HG02642 (cell line): Measurements from ENCODE around the gene NUTM1.
A peak's percentile ranks its signal among the peaks of the same experiment; 100 is the strongest.
"Not testable (repeated sequence)": the region's sequence is repeated elsewhere in the genome, so short reads cannot be mapped to it uniquely, and the experiment has no call there.

Experiments
- ATAC-seq: cut with Tn5 transposase; IDR thresholded peaks from one replicate; pipeline ENCODE4 v1.9.1; 2021; ENCODE audit warnings: mild to moderate bottlenecking; ENCODE audit not compliant: unreplicated experiment, poor library complexity

NUTM1 gene

GRCh38 chr15:34336991-34337556 lies 6.0 kb upstream of the NUTM1 start:
- peak; percentile 10 for ATAC-seq

GRCh38 chr15:34337557-34338306 lies 5.4 kb upstream of the NUTM1 start, which contains the start of gene SLC12A6:
Gene SLC12A6, minus strand, starts transcription at chr15:34337781. Its CDS starts 1,101 bp downstream, at chr15:34336680.
- peak; percentile 79 for ATAC-seq

- ATAC-seq = no peak
These were observed 4.8 kb upstream of the NUTM1 start for GRCh38 chr15:34338347-34338746.

- ATAC-seq = no peak
These were observed 3.2 kb upstream of the NUTM1 start for GRCh38 chr15:34339946-34340345.

GRCh38 chr15:34341381-34342212 lies 1.5 kb upstream of the NUTM1 start:
- no peak for ATAC-seq

- ATAC-seq = not testable (repeated sequence)
These were observed 840 bp upstream of the NUTM1 start for GRCh38 chr15:34342213-34342736.

GRCh38 chr15:34347951-34348638 lies 5.0 kb downstream of the NUTM1 start:
- no peak for ATAC-seq

GRCh38 chr15:34348735-34349300 lies 5.7 kb downstream of the NUTM1 start:
- no peak for ATAC-seq

GRCh38 chr15:34349769-34350168 lies 6.7 kb downstream of the NUTM1 start:
- no peak for ATAC-seq

- not testable (repeated sequence) for ATAC-seq
These were observed 9.9 kb downstream of the NUTM1 start for GRCh38 chr15:34352996-34353395.

GRCh38 chr15:34353627-34354026 lies 10.5 kb downstream of the NUTM1 start:
- ATAC-seq = no peak

GRCh38 chr15:34354286-34354685 lies 11.2 kb downstream of the NUTM1 start:
- ATAC-seq = no peak

GRCh38 chr15:34355241-34355640 lies 12.1 kb downstream of the NUTM1 start:
- no peak for ATAC-seq

- ATAC-seq = no peak
These were observed 14.5 kb downstream of the NUTM1 start for GRCh38 chr15:34357653-34358052.

- no peak for ATAC-seq
These were observed 15.3 kb downstream of the NUTM1 start for GRCh38 chr15:34358367-34358766.

GRCh38 chr15:34358948-34359347 lies 15.8 kb downstream of the NUTM1 start:
- no peak for ATAC-seq

GRCh38 chr15:34359416-34359815 lies 16.3 kb downstream of the NUTM1 start:
- ATAC-seq = no peak

GRCh38 chr15:34360298-34360697 lies 17.2 kb downstream of the NUTM1 start:
- no peak for ATAC-seq

- ATAC-seq = no peak
These were observed 18.2 kb downstream of the NUTM1 start for GRCh38 chr15:34361278-34361677.
